PC-9 (cell line): ENCODE data around the gene IGF2BP2. TPM values are rescaled to one million over a fixed set of nuclear protein-coding genes. Genes with fewer than 3 reads are reported as not detected.

Experiments used
- BruUV-seq: library from RNA; stranded (reverse); fragments of 400-500 nt; replicated peaks from 2 replicates; lab custom pipeline; 2021; lab: Mats Ljungman, UMichigan
- CTCF ChIA-PET: fragments of 300-600 bp; sonication (Branson Sonifier 250); formaldehyde crosslinking; loops from one replicate; lab custom pipeline; 2022; ENCODE audit warnings: antibody characterized with exemption; lab: Charles Lee
- POLR2A ChIA-PET: fragments of 300-600 bp; sonication (Branson Sonifier 250); formaldehyde crosslinking; loops from one replicate; lab custom pipeline; 2022; ENCODE audit warnings: antibody characterized with exemption; ENCODE audit not compliant: unreplicated experiment; lab: Charles Lee
- DNase-seq, 2 experiments: peaks; one replicate each; pipeline versions ENCODE4 v3.0.0 to v3.0.0-alpha.2; 2015 to 2022; ENCODE audit warnings: mixed read lengths in 1 of 2
- H2AFZ ChIP-seq: fragments of 200-600 bp; sonication (generic); 2 replicates; pipeline ENCODE4 v1.8.1; 2017; ENCODE audit warnings: antibody characterized with exemption
- H3F3A ChIP-seq: fragments of 200-600 bp; sonication (generic); 2 replicates; pipeline ENCODE4 v1.8.1; 2017; ENCODE audit warnings: antibody characterized with exemption, mild to moderate bottlenecking, low read depth; ENCODE audit not compliant: insufficient read depth
- H3K27ac ChIP-seq: fragments of 200-600 bp; sonication (generic); 2 replicates; pipeline ENCODE4 v1.6.1; 2016; ENCODE audit warnings: mixed run types
- H3K27me3 ChIP-seq: fragments of 200-600 bp; sonication (generic); 2 replicates; pipeline ENCODE4 v1.6.1; 2016; ENCODE audit warnings: low read depth, mixed run types; ENCODE audit not compliant: insufficient read depth
- H3K36me3 ChIP-seq: fragments of 200-600 bp; sonication (generic); 2 replicates; pipeline ENCODE4 v1.6.1; 2016; ENCODE audit warnings: low read depth, mixed run types
- H3K4me1 ChIP-seq: fragments of 200-600 bp; sonication (generic); replicated peaks from 2 replicates; pipeline ENCODE4 v1.6.1; 2016; ENCODE audit warnings: mixed run types; ENCODE audit not compliant: insufficient read depth
- H3K4me2 ChIP-seq: fragments of 200-600 bp; sonication (generic); 2 replicates; pipeline ENCODE4 v1.6.1; 2017; ENCODE audit warnings: mixed run types
- H3K4me3 ChIP-seq: fragments of 200-600 bp; sonication (generic); 2 replicates; pipeline ENCODE4 v1.6.1; 2016; ENCODE audit warnings: mixed run types
- H3K79me2 ChIP-seq: fragments of 200-600 bp; sonication (generic); 2 replicates; pipeline ENCODE4 v1.6.1; 2017; ENCODE audit warnings: low read depth, mixed run types
- H3K9me2 ChIP-seq: fragments of 200-600 bp; sonication (generic); 2 replicates; pipeline ENCODE4 v1.8.1; 2017; ENCODE audit warnings: mild to moderate bottlenecking; ENCODE audit not compliant: insufficient read depth
- H3K9me3 ChIP-seq: fragments of 200-600 bp; sonication (generic); 2 replicates; pipeline ENCODE4 v1.8.1; 2016; ENCODE audit warnings: low read depth; ENCODE audit not compliant: insufficient read depth
- H4K20me1 ChIP-seq: fragments of 200-600 bp; sonication (generic); 2 replicates; pipeline ENCODE4 v1.8.1; 2017; ENCODE audit not compliant: insufficient read depth
- CTCF ChIP-seq: fragments of 200-600 bp; sonication (generic); conservative IDR thresholded peaks from 2 replicates; pipeline ENCODE4 v1.6.1; 2017; ENCODE audit warnings: mixed run types, antibody characterized with exemption, mild to moderate bottlenecking, moderate library complexity
- EZH2 ChIP-seq: fragments of 200-600 bp; sonication (generic); IDR thresholded peaks from 2 replicates; pipeline ENCODE4 v1.8.0; 2017; ENCODE audit warnings: antibody characterized with exemption, low read depth
- intact Hi-C: fragments of 100-400 bp; cut with micrococcal nuclease; formaldehyde crosslinking; loops from one replicate; pipeline ENCODE4 v1.10.0; 2022; ENCODE audit not compliant: unreplicated experiment
- total RNA-seq: library from RNA; stranded (reverse); gene quantifications from 2 replicates; pipeline ENCODE4 v1.2.3, GENCODE V29; 2021

Gene IGF2BP2
- total RNA-seq, 1 experiment from 2014 or later: 140 TPM

- peaks cover 65% of the 10 kb centered on the region for H4K20me1 ChIP-seq
- intact Hi-C loops: no loop called here
- peaks cover 58% of the 10 kb centered on the region for H3F3A ChIP-seq
- no TSS peak for BruUV-seq
- CTCF ChIA-PET: no interaction called here
- peak overlapping the region; percentile 43 for H3K27ac ChIP-seq
- peaks cover 37% of the 10 kb centered on the region for H3K4me1 ChIP-seq
- 0 out of 2 replicates have a peak overlapping the region, but pooled peaks have one; percentile 0 for H3K4me2 ChIP-seq
- no peak overlapping the region for H2AFZ ChIP-seq
- POLR2A ChIA-PET: no interaction called here
- H3K79me2 ChIP-seq: peaks cover 96% of the 10 kb centered on the region
- H3K9me3 ChIP-seq: no peaks in the 10 kb centered on the region
- no peaks in the 10 kb centered on the region for H3K27me3 ChIP-seq
- H3K9me2 ChIP-seq: no peaks in the 10 kb centered on the region
- H3K36me3 ChIP-seq: 0 out of 2 replicates have a peak, but pooled peaks cover 13% of the 10 kb centered on the region
- H3K4me3 ChIP-seq: no peak overlapping the region
- no peak for DNase-seq
- no peak for TF ChIP-seq CTCF
- no peak for TF ChIP-seq EZH2
These were observed 107.0 kb downstream of the IGF2BP2 start for GRCh38 chr3:185717627-185718402.

- intact Hi-C loops: no loop called here
- Histone ChIP-seq H3F3A (peaks cover 60% of the 10 kb centered on the region), H3K4me1 (peaks cover 37% of the 10 kb centered on the region), H3K4me3 (no peak overlapping the region), H3K27me3 (no peaks in the 10 kb centered on the region), H4K20me1 (peaks cover 67% of the 10 kb centered on the region), H3K9me3 (no peaks in the 10 kb centered on the region), H2AFZ (no peak overlapping the region), H3K79me2 (peaks cover 96% of the 10 kb centered on the region), H3K27ac (peak overlapping the region; percentile 43), H3K4me2 (0 out of 2 replicates have a peak overlapping the region, but pooled peaks have one; percentile 0), H3K36me3 (0 out of 2 replicates have a peak, but pooled peaks cover 13% of the 10 kb centered on the region), H3K9me2 (no peaks in the 10 kb centered on the region)
- CTCF ChIA-PET: no interaction called here
- POLR2A ChIA-PET: no interaction called here
- DNase-seq: no peak
- TF ChIP-seq CTCF (no peak), EZH2 (no peak)
- BruUV-seq: no TSS peak
These were observed 107.7 kb downstream of the IGF2BP2 start for GRCh38 chr3:185717121-185717520.

- H3K4me2 ChIP-seq: no peak overlapping the region
- H3F3A ChIP-seq: peaks cover 58% of the 10 kb centered on the region
- H3K27ac ChIP-seq: peak overlapping the region; percentile 43
- no peak for TF ChIP-seq CTCF
- no peak for TF ChIP-seq EZH2
- H3K27me3 ChIP-seq: no peaks in the 10 kb centered on the region
- DNase-seq: no peak
- intact Hi-C loops: no loop called here
- ChIA-PET CTCF (no interaction called here), POLR2A (no interaction called here)
- peaks cover 37% of the 10 kb centered on the region for H3K4me1 ChIP-seq
- no peak overlapping the region for H2AFZ ChIP-seq
- peaks cover 65% of the 10 kb centered on the region for H4K20me1 ChIP-seq
- H3K36me3 ChIP-seq: 0 out of 2 replicates have a peak, but pooled peaks cover 13% of the 10 kb centered on the region
- no TSS peak for BruUV-seq
- no peaks in the 10 kb centered on the region for H3K9me3 ChIP-seq
- peaks cover 96% of the 10 kb centered on the region for H3K79me2 ChIP-seq
- H3K9me2 ChIP-seq: no peaks in the 10 kb centered on the region
- no peak overlapping the region for H3K4me3 ChIP-seq
These were observed 108.3 kb downstream of the IGF2BP2 start for GRCh38 chr3:185716436-185717108.
